Type B pancreatic cell (in vitro differentiated cells): ENCODE results near the gene APP. TPM values are rescaled to one million over a fixed set of nuclear protein-coding genes. Genes with fewer than 3 reads are reported as not detected.

Experiments used
- DNase-seq: peaks from one replicate; pipeline ENCODE4 v3.0.0; 2021; ENCODE audit warnings: mixed read lengths; ENCODE audit not compliant: unreplicated experiment; ENCODE audit errors: extremely low spot score
- H3K27ac Mint-ChIP-seq: 2 replicates; pipeline ENCODE4 v1.8.0; 2021; ENCODE audit warnings: mild to moderate bottlenecking, mixed read lengths
- H3K27me3 Mint-ChIP-seq: 2 replicates; pipeline ENCODE4 v1.8.0; 2021; ENCODE audit warnings: mixed read lengths
- H3K36me3 Mint-ChIP-seq: 2 replicates; pipeline ENCODE4 v1.8.0; 2021; ENCODE audit warnings: mixed read lengths
- H3K4me1 Mint-ChIP-seq: one replicate; pipeline ENCODE4 v1.8.0; 2021; ENCODE audit warnings: mixed read lengths; ENCODE audit not compliant: unreplicated experiment
- H3K4me3 Mint-ChIP-seq: 2 replicates; pipeline ENCODE4 v1.8.0; 2021; ENCODE audit warnings: mild to moderate bottlenecking, mixed read lengths
- H3K9me3 Mint-ChIP-seq: 2 replicates; pipeline ENCODE4 v1.8.0; 2021; ENCODE audit warnings: mixed read lengths
- total RNA-seq: library from RNA; stranded (reverse); gene quantifications from 2 replicates; pipeline ENCODE4 v1.2.1, GENCODE V29; 2021; ENCODE audit warnings: low replicate concordance
- TF ChIP-seq, protein P1 (sequence below): fragments of 200-600 bp; sonication (generic); conservative IDR thresholded peaks from 2 replicates; pipeline ENCODE4 v1.5.0; 2021; ENCODE audit warnings: antibody characterized with exemption, mild to moderate bottlenecking

APP gene
- total RNA-seq, 1 donor from 2014 or later: 415 TPM

DNA sequence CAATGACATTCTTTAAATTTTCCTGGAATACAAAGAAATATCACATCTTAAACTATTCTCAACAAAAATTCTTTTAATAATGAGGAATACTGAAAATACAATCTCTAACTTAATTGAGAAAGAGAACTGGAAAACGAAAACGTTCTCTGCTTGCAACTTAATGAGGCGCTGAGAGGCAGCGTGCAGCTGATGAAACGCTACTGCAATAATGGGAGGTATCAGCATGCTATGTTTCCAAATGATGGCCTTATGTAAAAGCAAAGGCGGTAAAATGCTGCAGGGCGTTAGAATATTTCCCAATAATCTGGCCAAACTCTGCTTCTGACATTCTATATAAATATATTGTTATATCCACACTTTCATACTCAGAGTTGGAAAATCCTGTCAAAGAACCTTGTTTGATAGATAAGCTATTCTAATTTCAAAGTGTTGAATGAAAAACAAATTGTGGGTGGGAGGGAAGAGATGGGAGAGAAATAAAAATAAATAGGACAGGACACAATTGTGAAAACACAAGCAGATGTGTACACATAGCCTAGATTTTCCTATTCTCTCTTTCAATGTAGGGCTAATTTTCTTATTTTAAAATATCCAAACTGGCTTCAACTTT, 70.9 kb downstream of the APP start:
- no peak overlapping the region for H3K27ac Mint-ChIP-seq
- H3K4me1 Mint-ChIP-seq: peaks cover 37% of the 10 kb centered on the region
- H3K9me3 Mint-ChIP-seq: no peaks in the 10 kb centered on the region
- H3K27me3 Mint-ChIP-seq: no peaks in the 10 kb centered on the region
- peaks cover 24% of the 10 kb centered on the region for H3K36me3 Mint-ChIP-seq
- H3K4me3 Mint-ChIP-seq: no peak overlapping the region
- no peak for DNase-seq
- TF ChIP-seq, protein P1, sequence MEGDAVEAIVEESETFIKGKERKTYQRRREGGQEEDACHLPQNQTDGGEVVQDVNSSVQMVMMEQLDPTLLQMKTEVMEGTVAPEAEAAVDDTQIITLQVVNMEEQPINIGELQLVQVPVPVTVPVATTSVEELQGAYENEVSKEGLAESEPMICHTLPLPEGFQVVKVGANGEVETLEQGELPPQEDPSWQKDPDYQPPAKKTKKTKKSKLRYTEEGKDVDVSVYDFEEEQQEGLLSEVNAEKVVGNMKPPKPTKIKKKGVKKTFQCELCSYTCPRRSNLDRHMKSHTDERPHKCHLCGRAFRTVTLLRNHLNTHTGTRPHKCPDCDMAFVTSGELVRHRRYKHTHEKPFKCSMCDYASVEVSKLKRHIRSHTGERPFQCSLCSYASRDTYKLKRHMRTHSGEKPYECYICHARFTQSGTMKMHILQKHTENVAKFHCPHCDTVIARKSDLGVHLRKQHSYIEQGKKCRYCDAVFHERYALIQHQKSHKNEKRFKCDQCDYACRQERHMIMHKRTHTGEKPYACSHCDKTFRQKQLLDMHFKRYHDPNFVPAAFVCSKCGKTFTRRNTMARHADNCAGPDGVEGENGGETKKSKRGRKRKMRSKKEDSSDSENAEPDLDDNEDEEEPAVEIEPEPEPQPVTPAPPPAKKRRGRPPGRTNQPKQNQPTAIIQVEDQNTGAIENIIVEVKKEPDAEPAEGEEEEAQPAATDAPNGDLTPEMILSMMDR: no peak

DNA sequence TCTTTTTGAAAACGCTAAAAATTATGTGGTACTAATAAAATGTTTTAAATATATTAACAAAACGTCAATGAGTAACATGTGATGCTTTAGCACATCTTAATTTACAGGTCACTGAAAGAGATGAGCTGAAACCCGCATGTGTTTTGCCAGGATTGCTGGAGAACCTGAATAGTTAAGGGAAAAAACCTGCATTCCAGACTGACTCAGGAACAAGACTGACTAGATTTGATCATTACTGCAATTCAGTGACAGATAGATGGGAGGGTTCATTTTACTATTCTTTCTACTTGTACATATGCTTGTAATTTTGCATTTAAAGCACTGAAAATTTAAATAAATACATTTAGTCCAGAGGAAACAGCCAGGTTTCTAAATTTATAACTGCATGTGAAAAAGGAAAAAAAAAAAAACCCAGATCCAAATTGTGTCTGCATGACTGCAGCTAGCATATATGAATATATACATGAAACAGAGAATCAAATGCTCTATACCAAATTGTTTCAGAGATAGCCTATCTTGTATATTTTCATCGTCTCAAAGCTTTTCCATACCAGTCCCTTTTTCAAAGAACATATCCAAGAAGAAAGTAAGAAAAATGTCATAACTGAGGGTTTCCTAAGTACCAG, 71.7 kb downstream of the APP start:
- peak overlapping the region; percentile 10 for H3K27ac Mint-ChIP-seq

DNA sequence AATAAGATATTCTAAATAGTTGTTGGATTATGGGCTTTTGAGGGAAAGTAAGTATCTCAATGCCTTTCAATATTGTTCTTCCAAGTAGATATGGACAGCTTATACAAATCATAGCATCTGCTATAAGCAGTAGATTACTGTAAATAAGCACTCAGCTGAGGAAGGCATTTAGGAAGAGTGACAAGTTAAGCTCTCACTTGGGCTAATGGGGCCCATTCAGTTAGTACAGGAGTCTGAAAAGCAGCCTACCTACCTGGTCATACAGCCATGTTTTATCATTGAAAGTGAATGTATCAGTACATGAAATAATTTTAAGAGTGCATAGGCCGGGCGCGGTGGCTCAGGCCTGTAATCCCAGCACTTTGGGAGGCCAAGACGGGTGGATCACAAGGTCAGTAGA, 73.1 kb downstream of the APP start:
- TF ChIP-seq, protein P1: no peak
- no peaks in the 10 kb centered on the region for H3K27me3 Mint-ChIP-seq
- H3K36me3 Mint-ChIP-seq: peaks cover 16% of the 10 kb centered on the region
- no peak overlapping the region for H3K4me3 Mint-ChIP-seq
- H3K4me1 Mint-ChIP-seq: peaks cover 44% of the 10 kb centered on the region
- no peak overlapping the region for H3K27ac Mint-ChIP-seq
- no peaks in the 10 kb centered on the region for H3K9me3 Mint-ChIP-seq
- no peak for DNase-seq

More for the DNA sequence above, 71.7 kb downstream of the APP start:
- Mint-ChIP-seq H3K36me3 (peaks cover 18% of the 10 kb centered on the region), H3K27me3 (no peaks in the 10 kb centered on the region), H3K9me3 (no peaks in the 10 kb centered on the region), H3K4me1 (peaks cover 37% of the 10 kb centered on the region), H3K4me3 (no peak overlapping the region)
- DNase-seq: no peak
- TF ChIP-seq, protein P1: no peak

DNA sequence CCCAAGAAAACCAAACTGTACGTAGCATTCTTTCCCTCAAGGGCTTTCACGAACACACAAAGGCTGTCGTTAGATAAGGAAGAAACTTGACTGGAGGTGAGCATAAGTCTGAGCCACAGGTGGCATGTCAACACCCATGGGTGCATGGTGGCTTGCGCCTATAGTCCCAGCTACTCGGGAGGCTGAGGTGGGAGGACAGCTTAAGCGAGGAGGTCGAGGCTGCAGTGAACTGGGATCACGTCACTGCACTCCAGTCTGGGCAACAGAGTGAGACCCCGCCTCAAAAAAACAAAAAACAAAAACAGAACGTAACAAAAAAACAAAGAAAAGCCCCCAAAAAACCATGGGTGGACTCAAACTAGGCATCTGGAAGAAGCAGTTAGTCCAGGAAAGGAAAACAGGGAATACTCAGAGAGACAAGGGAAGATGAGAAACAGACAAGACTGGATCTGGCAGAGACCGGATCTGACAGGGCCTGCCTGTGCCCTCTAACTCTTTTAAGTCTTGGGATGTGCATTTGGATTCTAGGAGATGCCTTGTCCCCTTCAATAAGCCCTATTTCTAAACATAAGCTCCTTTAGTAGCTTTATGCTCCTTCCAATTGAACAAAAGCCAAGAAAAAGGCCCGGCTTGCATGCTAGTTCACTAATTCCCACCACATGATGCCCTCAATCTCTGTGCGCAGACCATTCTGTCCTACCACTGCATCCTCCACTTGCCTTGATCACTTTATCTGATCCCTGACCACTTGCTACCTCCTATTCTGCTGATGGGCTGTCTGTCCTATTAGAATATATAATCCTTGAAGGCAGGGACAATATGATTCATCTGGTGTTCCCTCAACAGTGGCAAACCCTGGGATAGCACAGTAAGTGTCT, 73.8 kb downstream of the APP start:
- no peak for DNase-seq
- H3K9me3 Mint-ChIP-seq: no peaks in the 10 kb centered on the region
- TF ChIP-seq, protein P1: no peak
- no peaks in the 10 kb centered on the region for H3K27me3 Mint-ChIP-seq
- peaks cover 16% of the 10 kb centered on the region for H3K36me3 Mint-ChIP-seq
- H3K4me3 Mint-ChIP-seq: no peak overlapping the region
- no peak overlapping the region for H3K27ac Mint-ChIP-seq
- peaks cover 44% of the 10 kb centered on the region for H3K4me1 Mint-ChIP-seq

DNA sequence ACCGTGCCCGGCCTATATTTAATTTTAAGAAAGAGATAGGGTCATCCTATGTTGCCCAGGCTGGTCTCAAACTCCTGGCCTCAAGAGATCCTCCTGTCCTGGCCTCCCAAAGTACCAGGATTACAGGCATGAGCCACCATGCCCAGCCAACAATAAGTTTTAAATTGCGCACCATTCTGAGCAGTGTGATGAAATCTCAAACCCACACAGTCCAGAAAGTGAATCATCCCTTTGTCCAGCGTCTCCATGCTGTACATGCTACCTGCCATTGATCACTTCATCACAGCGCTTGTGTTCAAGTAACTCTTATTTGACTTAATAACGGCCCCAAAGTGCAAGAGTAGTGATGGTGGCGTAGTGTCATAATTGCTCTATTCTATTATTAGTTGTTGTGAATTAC, 75.4 kb downstream of the APP start:
- TF ChIP-seq, protein P1: no peak
- H3K4me1 Mint-ChIP-seq: peaks cover 43% of the 10 kb centered on the region
- H3K4me3 Mint-ChIP-seq: no peak overlapping the region
- no peaks in the 10 kb centered on the region for H3K9me3 Mint-ChIP-seq
- no peak for DNase-seq
- no peak overlapping the region for H3K27ac Mint-ChIP-seq
- H3K36me3 Mint-ChIP-seq: peaks cover 23% of the 10 kb centered on the region
- no peaks in the 10 kb centered on the region for H3K27me3 Mint-ChIP-seq
